GM23338 (cell line): ENCODE results near the gene RASGRF2. TPM values are rescaled to one million over a fixed set of nuclear protein-coding genes. Genes with fewer than 3 reads are reported as not detected.

Experiments
- ATAC-seq: fragments of 200-7000 bp; cut with Tn5 transposase; 3 replicates; pipeline ENCODE4 v1.9.1; 2020
- DNase-seq: peaks from one replicate; pipeline ENCODE4 v3.0.0-alpha.2; 2015; ENCODE audit warnings: low spot score
- H2AFZ ChIP-seq: fragments of 200-600 bp; sonication (generic); 2 replicates; pipeline ENCODE4 v1.8.0; 2016; ENCODE audit warnings: antibody characterized with exemption, mild to moderate bottlenecking, moderate library complexity
- H3F3A ChIP-seq: fragments of 200-600 bp; sonication (generic); replicated peaks from 2 replicates; pipeline ENCODE4 v1.8.0; 2017; ENCODE audit warnings: antibody characterized with exemption, mixed run types, low read depth
- H3K27ac ChIP-seq: fragments of 200-600 bp; sonication (generic); 2 replicates; pipeline ENCODE4 v1.6.1; 2016; ENCODE audit warnings: low read depth
- H3K27me3 ChIP-seq: fragments of 200-600 bp; sonication (generic); 2 replicates; pipeline ENCODE4 v1.8.0; 2016; ENCODE audit warnings: mild to moderate bottlenecking, mixed run types, moderate library complexity; ENCODE audit not compliant: insufficient read depth
- H3K36me3 ChIP-seq: fragments of 200-600 bp; sonication (generic); 2 replicates; pipeline ENCODE4 v1.8.0; 2016; ENCODE audit warnings: mild to moderate bottlenecking; ENCODE audit not compliant: insufficient read depth
- H3K4me1 ChIP-seq: fragments of 200-600 bp; sonication (generic); 2 replicates; pipeline ENCODE4 v1.8.0; 2016; ENCODE audit warnings: mild to moderate bottlenecking, moderate library complexity; ENCODE audit not compliant: insufficient read depth
- H3K4me2 ChIP-seq: fragments of 200-600 bp; sonication (generic); 2 replicates; pipeline ENCODE4 v1.7.1; 2017; ENCODE audit warnings: mixed run types
- H3K4me3 ChIP-seq: fragments of 200-600 bp; sonication (generic); 2 replicates; pipeline ENCODE4 v1.6.1; 2016; ENCODE audit warnings: mixed run types
- H3K79me2 ChIP-seq: fragments of 200-600 bp; sonication (generic); replicated peaks from 2 replicates; pipeline ENCODE4 v1.8.0; 2017; ENCODE audit warnings: mild to moderate bottlenecking; ENCODE audit not compliant: insufficient read depth
- H3K9me2 ChIP-seq: fragments of 200-600 bp; sonication (generic); 2 replicates; pipeline ENCODE4 v1.8.0; 2017; ENCODE audit not compliant: insufficient read depth
- H4K20me1 ChIP-seq: fragments of 200-600 bp; sonication (generic); replicated peaks from 2 replicates; pipeline ENCODE4 v1.8.0; 2017; ENCODE audit warnings: mild to moderate bottlenecking; ENCODE audit not compliant: insufficient read depth
- H3K27ac Mint-ChIP-seq: 2 replicates; pipeline ENCODE4 v1.8.0; 2020; ENCODE audit warnings: inconsistent platforms, mild to moderate bottlenecking, moderate library complexity, mixed read lengths
- H3K27me3 Mint-ChIP-seq: 3 replicates; pipeline ENCODE4 v1.8.0; 2022; ENCODE audit warnings: low read depth, mild to moderate bottlenecking, moderate library complexity, mixed read lengths, inconsistent platforms; ENCODE audit not compliant: insufficient read depth, poor library complexity
- H3K36me3 Mint-ChIP-seq: 3 replicates; pipeline ENCODE4 v1.8.0; 2021; ENCODE audit warnings: low read depth, mild to moderate bottlenecking, inconsistent platforms, moderate library complexity, mixed read lengths
- H3K4me1 Mint-ChIP-seq: 3 replicates; pipeline ENCODE4 v1.8.0; 2020; ENCODE audit warnings: mild to moderate bottlenecking, inconsistent platforms, mixed read lengths
- H3K4me3 Mint-ChIP-seq: 3 replicates; pipeline ENCODE4 v1.8.0; 2021; ENCODE audit warnings: moderate library complexity, mild to moderate bottlenecking, inconsistent platforms, mixed read lengths
- H3K9me3 Mint-ChIP-seq: 3 replicates; pipeline ENCODE4 v1.8.0; 2020; ENCODE audit warnings: moderate library complexity, mild to moderate bottlenecking, inconsistent platforms, mixed read lengths
- CTCF ChIP-seq, 2 experiments: fragments of 200-600 bp in 1 of 2; sonication (generic) in 1 of 2; conservative IDR thresholded peaks; 2 replicates each; pipeline versions ENCODE4 v1.5.1 to v1.6.1; 2016 to 2017; ENCODE audit warnings: antibody characterized with exemption in 2 of 2, low read depth in 2 of 2, mild to moderate bottlenecking in 2 of 2, moderate library complexity in 1 of 2
- EZH2 ChIP-seq: fragments of 200-600 bp; sonication (generic); IDR thresholded peaks from one replicate; pipeline ENCODE4 v1.8.0; 2017; ENCODE audit warnings: antibody characterized with exemption, mild to moderate bottlenecking, low read depth; ENCODE audit not compliant: unreplicated experiment
- EZH2phosphoT487 ChIP-seq: fragments of 200-600 bp; sonication (generic); IDR thresholded peaks from one replicate; pipeline ENCODE4 v1.8.1; 2018; ENCODE audit warnings: antibody characterized with exemption; ENCODE audit not compliant: unreplicated experiment
- JUNB ChIP-seq: IDR thresholded peaks from one replicate; pipeline ENCODE4 v1.6.1; 2016; ENCODE audit warnings: antibody characterized with exemption; ENCODE audit not compliant: unreplicated experiment
- NANOG ChIP-seq: IDR thresholded peaks from 2 replicates; pipeline ENCODE4 v1.6.1; 2016; ENCODE audit warnings: antibody characterized with exemption, borderline replicate concordance
- POLR2AphosphoS5 ChIP-seq: IDR thresholded peaks from 2 replicates; pipeline ENCODE4 v1.6.1; 2016; ENCODE audit warnings: antibody characterized with exemption, low read depth
- STAT1 ChIP-seq: IDR thresholded peaks from one replicate; pipeline ENCODE4 v1.6.1; 2016; ENCODE audit warnings: antibody characterized with exemption; ENCODE audit not compliant: unreplicated experiment
- ZNF114 ChIP-seq: fragments of 250-450 bp; sonication (Bioruptor Pico); IDR thresholded peaks from 2 replicates; pipeline ENCODE4 v1.5.0; 2020; ENCODE audit warnings: mild to moderate bottlenecking, moderate library complexity
- ZNF331 ChIP-seq: fragments of 250-450 bp; sonication (Bioruptor Pico); IDR thresholded peaks from 2 replicates; pipeline ENCODE4 v1.5.0; 2020; ENCODE audit warnings: low read depth, mild to moderate bottlenecking, moderate library complexity
- ZNF462 ChIP-seq: fragments of 250-450 bp; sonication (Bioruptor Pico); IDR thresholded peaks from 2 replicates; pipeline ENCODE4 v1.5.0; 2020; ENCODE audit warnings: mild to moderate bottlenecking, moderate library complexity
- polyA plus RNA-seq: library from polyadenylated mRNA; unstranded; fragments of >200 nt; fragmentation: Nextera tagmentation; extraction: Ambion mirVana; gene quantifications from 2 replicates; pipeline ENCODE4 v1.2.1, GENCODE V29; 2016
- total RNA-seq: library from RNA; depleted of rRNA; stranded (reverse); fragments of >200 nt; shearing (Covaris generic); gene quantifications from 2 replicates; pipeline ENCODE4 v1.2.3, GENCODE V29; 2014
- TF ChIP-seq, protein P1 (sequence below): IDR thresholded peaks from one replicate; pipeline ENCODE4 v1.6.1; 2018; ENCODE audit warnings: antibody characterized with exemption; ENCODE audit not compliant: unreplicated experiment

Gene RASGRF2
- total and polyA plus RNA-seq, 2 experiments from 2014 or later: 5.0 to 19.2 TPM

GRCh38 chr5:81241001-81241400 lies 280.8 kb downstream of the RASGRF2 start (continued):
- no peak for TF ChIP-seq EZH2phosphoT487
- no peak for TF ChIP-seq STAT1
- no peak for TF ChIP-seq CTCF (conservative IDR thresholded peaks at IDR 0.05; ENCODE audit: low read depth in 2 of 2)
- TF ChIP-seq NANOG: no peak
- TF ChIP-seq EZH2: no peak
- TF ChIP-seq JUNB: no peak
- TF ChIP-seq POLR2AphosphoS5: no peak

- DNase-seq (no peak), ATAC-seq (no peak)
- Histone ChIP-seq H3K27me3 (no peaks in the 10 kb centered on the region), H2AFZ (no peak overlapping the region), H4K20me1 (peaks cover 12% of the 10 kb centered on the region), H3K9me2 (no peaks in the 10 kb centered on the region; the same call in 1 of the 2 replicates), H3K36me3 (no peaks in the 10 kb centered on the region), H3K4me2 (no peak overlapping the region), H3K79me2 (no peaks in the 10 kb centered on the region), H3K27ac (no peak overlapping the region), H3K4me1 (peaks cover 8% of the 10 kb centered on the region; the same call in 1 of the 2 replicates), H3F3A (no peaks in the 10 kb centered on the region), H3K4me3 (no peak overlapping the region)
- H3K9me3 Mint-ChIP-seq: no peaks in the 10 kb centered on the region
- peaks cover 27% of the 10 kb centered on the region for H3K4me1 Mint-ChIP-seq
- peaks cover 6% of the 10 kb centered on the region for H3K27me3 Mint-ChIP-seq
- H3K4me3 Mint-ChIP-seq: no peak overlapping the region
- H3K27ac Mint-ChIP-seq: no peak overlapping the region; the same call in 1 of the 2 replicates
- H3K36me3 Mint-ChIP-seq: peaks cover 6% of the 10 kb centered on the region; the same call in 2 of the 3 replicates
- TF ChIP-seq EZH2 (no peak), ZNF462 (no peak), NANOG (no peak), JUNB (no peak), ZNF331 (CRISPR knock-in tag) (no peak), POLR2AphosphoS5 (no peak), STAT1 (no peak), ZNF114 (CRISPR knock-in tag) (no peak)
- TF ChIP-seq, protein P1, sequence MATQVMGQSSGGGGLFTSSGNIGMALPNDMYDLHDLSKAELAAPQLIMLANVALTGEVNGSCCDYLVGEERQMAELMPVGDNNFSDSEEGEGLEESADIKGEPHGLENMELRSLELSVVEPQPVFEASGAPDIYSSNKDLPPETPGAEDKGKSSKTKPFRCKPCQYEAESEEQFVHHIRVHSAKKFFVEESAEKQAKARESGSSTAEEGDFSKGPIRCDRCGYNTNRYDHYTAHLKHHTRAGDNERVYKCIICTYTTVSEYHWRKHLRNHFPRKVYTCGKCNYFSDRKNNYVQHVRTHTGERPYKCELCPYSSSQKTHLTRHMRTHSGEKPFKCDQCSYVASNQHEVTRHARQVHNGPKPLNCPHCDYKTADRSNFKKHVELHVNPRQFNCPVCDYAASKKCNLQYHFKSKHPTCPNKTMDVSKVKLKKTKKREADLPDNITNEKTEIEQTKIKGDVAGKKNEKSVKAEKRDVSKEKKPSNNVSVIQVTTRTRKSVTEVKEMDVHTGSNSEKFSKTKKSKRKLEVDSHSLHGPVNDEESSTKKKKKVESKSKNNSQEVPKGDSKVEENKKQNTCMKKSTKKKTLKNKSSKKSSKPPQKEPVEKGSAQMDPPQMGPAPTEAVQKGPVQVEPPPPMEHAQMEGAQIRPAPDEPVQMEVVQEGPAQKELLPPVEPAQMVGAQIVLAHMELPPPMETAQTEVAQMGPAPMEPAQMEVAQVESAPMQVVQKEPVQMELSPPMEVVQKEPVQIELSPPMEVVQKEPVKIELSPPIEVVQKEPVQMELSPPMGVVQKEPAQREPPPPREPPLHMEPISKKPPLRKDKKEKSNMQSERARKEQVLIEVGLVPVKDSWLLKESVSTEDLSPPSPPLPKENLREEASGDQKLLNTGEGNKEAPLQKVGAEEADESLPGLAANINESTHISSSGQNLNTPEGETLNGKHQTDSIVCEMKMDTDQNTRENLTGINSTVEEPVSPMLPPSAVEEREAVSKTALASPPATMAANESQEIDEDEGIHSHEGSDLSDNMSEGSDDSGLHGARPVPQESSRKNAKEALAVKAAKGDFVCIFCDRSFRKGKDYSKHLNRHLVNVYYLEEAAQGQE: no peak
Observed at GRCh38 chr5:81241961-81242648, 281.9 kb downstream of the RASGRF2 start.
